ENCODE measurements around the gene SLC25A53.

DNA sequence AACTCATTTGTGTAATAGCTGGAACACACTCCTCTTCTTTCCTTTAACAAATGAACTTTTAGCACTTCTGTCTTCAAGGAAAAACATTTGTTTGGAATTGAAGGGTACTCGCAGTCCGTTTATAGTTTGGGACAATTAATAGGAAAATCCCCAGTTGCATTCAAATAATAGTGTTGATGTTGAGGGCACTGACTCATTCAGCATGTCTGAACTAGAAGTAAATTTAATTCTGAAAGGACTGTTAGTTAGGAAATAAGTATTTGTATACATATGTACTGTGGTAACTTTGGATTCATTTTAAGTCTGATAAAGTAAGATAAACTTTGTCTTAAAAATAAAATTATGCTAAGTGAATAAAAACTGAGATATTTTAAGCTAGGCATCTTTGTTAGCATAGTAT lies 36.7 kb upstream of the SLC25A53 start:
- TF ChIP-seq, protein P1, sequence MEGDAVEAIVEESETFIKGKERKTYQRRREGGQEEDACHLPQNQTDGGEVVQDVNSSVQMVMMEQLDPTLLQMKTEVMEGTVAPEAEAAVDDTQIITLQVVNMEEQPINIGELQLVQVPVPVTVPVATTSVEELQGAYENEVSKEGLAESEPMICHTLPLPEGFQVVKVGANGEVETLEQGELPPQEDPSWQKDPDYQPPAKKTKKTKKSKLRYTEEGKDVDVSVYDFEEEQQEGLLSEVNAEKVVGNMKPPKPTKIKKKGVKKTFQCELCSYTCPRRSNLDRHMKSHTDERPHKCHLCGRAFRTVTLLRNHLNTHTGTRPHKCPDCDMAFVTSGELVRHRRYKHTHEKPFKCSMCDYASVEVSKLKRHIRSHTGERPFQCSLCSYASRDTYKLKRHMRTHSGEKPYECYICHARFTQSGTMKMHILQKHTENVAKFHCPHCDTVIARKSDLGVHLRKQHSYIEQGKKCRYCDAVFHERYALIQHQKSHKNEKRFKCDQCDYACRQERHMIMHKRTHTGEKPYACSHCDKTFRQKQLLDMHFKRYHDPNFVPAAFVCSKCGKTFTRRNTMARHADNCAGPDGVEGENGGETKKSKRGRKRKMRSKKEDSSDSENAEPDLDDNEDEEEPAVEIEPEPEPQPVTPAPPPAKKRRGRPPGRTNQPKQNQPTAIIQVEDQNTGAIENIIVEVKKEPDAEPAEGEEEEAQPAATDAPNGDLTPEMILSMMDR (IDR thresholded peaks at IDR 0.05), result no peak
- no peak for TF ChIP-seq POLR2A (IDR thresholded peaks at IDR 0.05)

All from lower leg skin (tissue), 3 donors.